Kidney (tissue), 14 donors: Measurements from ENCODE around the gene CYP4F8. TPM values are rescaled to one million over a fixed set of nuclear protein-coding genes. Genes with fewer than 3 reads are reported as not detected.
"Not testable (repeated sequence)": the region's sequence is repeated elsewhere in the genome, so short reads cannot be mapped to it uniquely, and the experiment has no call there.

Experiments used
- DNase-seq, 5 donors: peaks; one replicate each; pipeline ENCODE4 v3.0.0-alpha.2; 2013 to 2020
- FAIRE-seq: peaks from 2 replicates; lab custom pipeline; 2012; peaks lifted over from hg19 to GRCh38; lab: Jason Lieb, UNC
- H3K27ac ChIP-seq, 2 donors: one replicate each; pipeline ENCODE4 v1.7.0; 2013; ENCODE audit warnings: low read depth in 2 of 2, low read length in 2 of 2, inconsistent platforms in 1 of 2
- H3K27me3 ChIP-seq: one replicate; pipeline ENCODE4 v1.7.1; 2013; ENCODE audit warnings: low read length, inconsistent platforms; ENCODE audit not compliant: control insufficient read depth, insufficient read depth
- H3K36me3 ChIP-seq, 3 donors: one replicate each; pipeline versions ENCODE4 v1.7.0 to v1.7.1; 2013; ENCODE audit warnings: low read length in 3 of 3, control low read depth in 1 of 3, inconsistent platforms in 1 of 3; ENCODE audit not compliant: insufficient read depth in 3 of 3, control insufficient read depth in 2 of 3
- H3K4me1 ChIP-seq, 3 donors: one replicate each; pipeline versions ENCODE4 v1.7.0 to v1.7.1; 2013; ENCODE audit warnings: low read length in 3 of 3, inconsistent platforms in 1 of 3, low read depth in 1 of 3; ENCODE audit not compliant: control insufficient read depth in 2 of 3, insufficient read depth in 2 of 3
- H3K4me3 ChIP-seq, 3 donors: one replicate each; pipeline versions ENCODE4 v1.7.0 to v1.8.1; 2013; ENCODE audit warnings: low read length in 3 of 3, control low read depth in 1 of 3, inconsistent platforms in 1 of 3
- H3K9ac ChIP-seq, 3 donors: one replicate each; pipeline versions ENCODE4 v1.7.0 to v1.7.1; 2013; ENCODE audit warnings: low read length in 3 of 3, control low read depth in 1 of 3, inconsistent platforms in 1 of 3
- H3K9me3 ChIP-seq, 3 donors: one replicate each; pipeline versions ENCODE4 v1.7.0 to v1.7.1; 2013; ENCODE audit warnings: low read length in 3 of 3, control low read depth in 1 of 3, inconsistent platforms in 1 of 3; ENCODE audit not compliant: control insufficient read depth in 2 of 3, insufficient read depth in 1 of 3
- CTCF ChIP-seq: IDR thresholded peaks from 3 replicates; pipeline ENCODE4 v1.5.1; 2012; ENCODE audit warnings: mild to moderate bottlenecking, moderate library complexity, borderline replicate concordance; ENCODE audit not compliant: insufficient read depth; ENCODE audit errors: extremely low read depth
- intact Hi-C: fragments of 100-400 bp; cut with DNase I; formaldehyde crosslinking; loops from one replicate; pipeline ENCODE4 v1.11.1; 2022
- polyA plus RNA-seq: library from polyadenylated mRNA; stranded (reverse); fragments of 350-450 nt; fragmentation: Illumina TruSeq; extraction: RNeasy Lipid Tissue Mini Kit (QIAGEN cat#74804); gene quantifications from one replicate; pipeline ENCODE4 v1.2.3, GENCODE V29; 2014; ENCODE audit warnings: low read depth, low replicate concordance; ENCODE audit not compliant: insufficient read depth
- total RNA-seq: library from RNA; stranded (reverse); fragmentation: NEBNext Ultra II Directional; extraction: Animal tissue kit (Norgen Biotek cat#: 25700); gene quantifications from one replicate; pipeline ENCODE4 v1.2.1, GENCODE V29; 2021
- donor health status: control.
- donor health status: control.
- donor health status: control.
- donor health status: control.
- donor health status: control.
- donor health status: DM: yes; HTN: yes; CAD: no.
- donor health status: Normal renal cell carcinoma (clear cell type).

The CYP4F8 gene
- total and polyA plus RNA-seq, 2 donors from 2014 or later, result not detected

- no peaks in the 10 kb centered on the region for H3K9me3 ChIP-seq
- FAIRE-seq, result no peak
- no peak overlapping the region for H3K4me3 ChIP-seq
- H3K27ac ChIP-seq, result no peak overlapping the region
- H3K9ac ChIP-seq, result no peak overlapping the region
- peaks cover 0 to 2% (median 2%) of the 10 kb centered on the region in 3 donors for H3K4me1 ChIP-seq
- no peak for DNase-seq
- no peaks in the 10 kb centered on the region for H3K27me3 ChIP-seq
- no peak for TF ChIP-seq CTCF
- H3K36me3 ChIP-seq, result peaks cover 0 to 5% (median 0%) of the 10 kb centered on the region in 3 donors
- intact Hi-C loops, result no loop called here
These were observed 34.5 kb downstream of the CYP4F8 start for GRCh38 chr19:15649526-15649925.

- H3K4me1 ChIP-seq, H3K4me3 ChIP-seq, intact Hi-C loops, H3K9me3 ChIP-seq, H3K27me3 ChIP-seq, H3K9ac ChIP-seq, H3K27ac ChIP-seq, H3K36me3 ChIP-seq, DNase-seq, FAIRE-seq: not testable (repeated sequence)
These were observed 35.1 kb downstream of the CYP4F8 start for GRCh38 chr19:15650123-15650522.

- Histone ChIP-seq H3K36me3 (peaks cover 0 to 3% (median 0%) of the 10 kb centered on the region in 3 donors), H3K9me3 (no peaks in the 10 kb centered on the region), H3K4me1 (no peaks in the 10 kb centered on the region), H3K27ac (no peak overlapping the region), H3K9ac (no peak overlapping the region), H3K27me3 (no peaks in the 10 kb centered on the region), H3K4me3 (no peak overlapping the region)
- FAIRE-seq, result no peak
- intact Hi-C loops, result no loop called here
- TF ChIP-seq CTCF, result no peak
- DNase-seq, result no peak
These were observed 36.8 kb downstream of the CYP4F8 start for GRCh38 chr19:15651791-15652190.

GRCh38 chr19:15652559-15653278 lies 37.7 kb downstream of the CYP4F8 start:
- no peak overlapping the region for H3K27ac ChIP-seq
- no peak for DNase-seq
- no peaks in the 10 kb centered on the region for H3K27me3 ChIP-seq
- no peak for FAIRE-seq
- intact Hi-C loops, result no loop called here
- no peaks in the 10 kb centered on the region for H3K9me3 ChIP-seq
- no peaks in the 10 kb centered on the region for H3K4me1 ChIP-seq
- H3K36me3 ChIP-seq, result peaks cover 0 to 3% (median 0%) of the 10 kb centered on the region in 3 donors
- TF ChIP-seq CTCF, result no peak
- no peak overlapping the region for H3K9ac ChIP-seq
- no peak overlapping the region for H3K4me3 ChIP-seq
